Measurements from ENCODE around the gene CACNG7.
A peak's percentile ranks its signal among the peaks of the same experiment; 100 is the strongest.
"Not testable (repeated sequence)": the region's sequence is repeated elsewhere in the genome, so short reads cannot be mapped to it uniquely, and the experiment has no call there.

Gene CACNG7

DNA sequence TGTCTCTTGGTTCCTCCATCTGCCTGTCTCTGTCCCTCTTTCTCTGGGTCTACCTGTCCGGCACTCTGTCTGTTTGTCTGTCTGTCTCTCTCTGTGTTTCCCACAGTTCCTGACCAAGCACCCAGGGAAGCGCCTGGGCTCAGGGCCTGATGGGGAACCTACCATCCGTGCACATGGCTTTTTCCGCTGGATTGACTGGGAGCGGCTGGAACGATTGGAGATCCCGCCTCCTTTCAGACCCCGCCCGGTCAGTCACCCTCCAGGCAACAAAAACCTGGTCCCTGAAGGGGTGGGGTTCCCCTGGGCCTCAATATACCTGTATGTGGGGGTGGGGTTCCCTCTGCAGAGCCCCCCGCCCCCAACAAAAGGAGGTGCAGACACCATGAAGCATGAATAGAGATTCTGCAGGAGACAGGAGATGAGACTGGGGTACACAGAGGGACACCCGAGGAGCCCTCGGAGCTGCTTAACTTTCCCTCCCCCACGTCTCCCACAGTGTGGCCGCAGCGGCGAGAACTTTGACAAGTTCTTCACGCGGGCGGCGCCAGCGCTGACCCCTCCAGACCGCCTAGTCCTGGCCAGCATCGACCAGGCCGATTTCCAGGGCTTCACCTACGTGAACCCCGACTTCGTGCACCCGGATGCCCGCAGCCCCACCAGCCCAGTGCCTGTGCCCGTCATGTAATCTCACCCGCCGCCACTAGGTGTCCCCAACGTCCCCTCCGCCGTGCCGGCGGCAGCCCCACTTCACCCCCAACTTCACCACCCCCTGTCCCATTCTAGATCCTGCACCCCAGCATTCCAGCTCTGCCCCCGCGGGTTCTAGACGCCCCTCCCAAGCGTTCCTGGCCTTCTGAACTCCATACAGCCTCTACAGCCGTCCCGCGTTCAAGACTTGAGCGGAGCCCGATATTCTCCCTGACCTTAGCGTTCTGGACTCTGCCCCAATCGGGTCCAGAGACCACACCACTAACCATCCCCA lies 2.6 kb upstream of the CACNG7 start:
- peak; percentile 73 for DNase-seq

- no peak for DNase-seq
Measured at GRCh38 chr19:53907193-53907581, 1.9 kb upstream of the CACNG7 start.

DNA sequence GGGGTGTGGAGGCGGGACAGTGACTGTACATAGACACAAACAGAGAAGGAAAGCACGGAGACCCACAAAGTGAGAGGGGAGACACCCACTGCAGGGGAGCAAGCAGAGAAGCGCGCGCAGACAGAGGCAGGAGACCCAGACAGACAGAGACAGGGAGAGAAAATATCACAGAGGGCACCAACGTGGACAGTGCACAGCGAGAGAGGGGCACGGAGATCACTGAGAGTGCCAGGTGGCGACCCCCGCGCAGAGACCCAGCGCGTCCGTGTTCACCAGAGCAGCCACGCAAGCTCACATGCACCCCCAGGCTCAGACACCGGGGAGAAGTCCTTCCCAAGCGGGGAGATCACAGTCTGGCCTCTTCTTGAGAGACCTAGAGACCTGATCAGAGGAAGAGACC lies 1.4 kb upstream of the CACNG7 start:
- no peak for DNase-seq

DNA sequence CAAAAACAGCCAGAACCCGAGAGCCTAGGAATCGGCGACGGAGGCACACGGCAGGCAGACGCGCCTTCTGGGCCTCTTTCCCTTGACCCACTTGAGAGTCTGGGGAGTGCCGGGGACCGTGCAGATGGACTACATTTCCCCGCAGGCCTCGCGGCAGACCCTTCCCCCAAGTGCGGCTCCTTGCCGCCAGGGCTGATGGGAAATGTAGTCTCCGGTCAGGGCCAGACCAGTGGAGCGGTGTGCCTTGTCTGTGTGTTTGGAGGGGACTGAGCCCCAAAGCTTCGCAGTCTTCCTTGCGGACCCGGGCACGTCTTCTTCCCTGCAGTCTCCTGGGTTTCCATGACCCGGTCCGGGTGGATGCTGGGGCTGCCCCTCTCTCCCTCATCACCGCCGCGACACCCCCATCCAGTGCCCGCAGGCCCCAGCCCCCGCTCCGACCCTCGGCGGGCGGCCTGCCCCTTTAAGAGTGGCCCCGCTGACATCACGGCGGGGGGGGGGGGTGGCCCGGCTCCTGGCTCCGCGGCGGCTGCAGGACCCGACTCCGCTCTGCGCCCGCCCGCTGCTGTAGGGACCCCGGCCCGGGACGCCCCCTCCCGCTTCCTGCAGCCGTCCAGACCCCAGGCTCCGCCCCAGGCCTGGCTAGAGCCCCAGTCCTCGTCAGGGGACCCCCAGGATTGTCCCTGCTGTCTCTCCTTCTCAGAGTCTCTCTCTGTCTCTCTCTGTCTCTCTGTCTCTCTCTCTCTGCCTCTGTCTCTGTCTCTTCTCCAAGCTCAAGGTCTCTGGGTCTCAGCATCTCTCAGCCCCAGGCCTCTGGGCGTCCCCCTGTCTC lies 758 bp upstream of the CACNG7 start:
- DNase-seq, result peak; percentile 96

DNA sequence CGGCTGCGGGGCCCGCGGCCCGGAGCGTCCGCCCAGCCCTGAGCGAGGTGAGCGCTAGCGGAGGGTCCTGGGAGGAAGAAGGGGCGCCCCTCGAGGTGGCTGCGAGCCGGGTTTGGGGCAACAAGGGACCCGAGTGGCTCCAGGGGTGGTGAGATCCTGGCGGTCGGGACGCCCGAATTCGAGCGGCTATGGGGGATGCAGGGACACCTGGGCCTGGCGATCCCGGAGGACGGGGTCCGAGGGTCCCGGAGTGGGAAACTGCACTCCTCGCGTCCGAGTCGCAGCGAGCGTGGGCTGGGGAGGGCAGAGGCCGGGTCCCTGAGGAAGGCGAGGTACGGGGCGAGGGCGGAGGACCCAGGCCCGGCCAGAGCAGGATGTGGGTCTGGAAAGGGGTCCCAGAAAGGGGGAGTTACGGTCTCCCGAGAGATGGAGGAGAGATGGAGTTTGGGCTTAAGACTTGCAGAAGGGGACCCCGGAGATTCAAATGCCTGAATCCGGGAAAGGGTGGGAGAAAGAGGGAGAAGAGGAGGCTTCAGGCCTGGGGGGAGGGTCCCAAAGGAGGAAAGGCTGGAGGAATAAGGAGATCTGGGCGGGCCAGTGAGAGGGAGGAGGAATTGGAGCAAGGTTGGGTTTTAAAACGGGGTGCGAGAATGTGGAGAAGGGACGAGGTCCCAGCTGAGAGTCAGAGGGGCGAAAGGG lies 542 bp downstream of the CACNG7 start:
- DNase-seq, result no peak

DNA sequence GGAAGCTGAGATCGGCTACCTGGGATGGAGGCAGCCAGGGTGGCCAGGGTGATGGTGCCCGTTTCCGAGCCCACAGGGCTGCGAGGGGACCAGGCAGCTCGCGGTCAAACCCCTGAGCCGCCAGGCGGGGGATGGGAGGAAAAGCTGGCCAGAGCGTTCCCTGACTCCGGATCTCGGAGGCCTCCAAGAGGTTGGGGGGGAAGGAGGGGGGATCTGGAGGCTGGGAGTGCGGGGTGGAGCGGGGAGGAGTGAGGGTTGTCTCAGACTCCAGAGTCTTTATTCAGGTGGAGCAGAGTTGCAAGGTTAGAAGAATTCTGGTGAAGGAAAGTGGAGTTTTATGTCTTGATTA lies 1.1 kb downstream of the CACNG7 start:
- DNase-seq, result no peak

DNA sequence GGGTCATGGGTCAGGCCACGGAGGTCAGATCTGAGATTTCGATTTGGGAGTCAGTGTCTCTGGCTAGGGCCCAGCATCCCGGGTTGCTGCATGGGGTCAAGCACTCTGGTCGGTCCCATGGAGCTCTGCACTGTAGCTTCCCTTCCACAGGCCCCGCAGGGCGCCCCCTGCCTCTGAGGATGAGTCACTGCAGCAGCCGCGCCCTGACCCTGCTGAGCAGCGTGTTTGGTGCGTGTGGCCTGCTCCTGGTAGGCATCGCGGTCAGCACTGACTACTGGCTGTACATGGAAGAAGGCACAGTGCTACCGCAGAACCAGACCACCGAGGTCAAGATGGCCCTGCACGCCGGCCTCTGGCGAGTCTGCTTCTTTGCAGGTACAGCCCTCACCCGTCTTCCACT lies 3.6 kb downstream of the CACNG7 start:
- no peak for DNase-seq

- DNase-seq, result no peak
Measured at GRCh38 chr19:53915000-53915399, 5.9 kb downstream of the CACNG7 start.

GRCh38 chr19:53916004-53916403 lies 6.9 kb downstream of the CACNG7 start:
- DNase-seq, result no peak

- DNase-seq, result no peak
Measured at GRCh38 chr19:53917356-53917755, 8.3 kb downstream of the CACNG7 start.

DNA sequence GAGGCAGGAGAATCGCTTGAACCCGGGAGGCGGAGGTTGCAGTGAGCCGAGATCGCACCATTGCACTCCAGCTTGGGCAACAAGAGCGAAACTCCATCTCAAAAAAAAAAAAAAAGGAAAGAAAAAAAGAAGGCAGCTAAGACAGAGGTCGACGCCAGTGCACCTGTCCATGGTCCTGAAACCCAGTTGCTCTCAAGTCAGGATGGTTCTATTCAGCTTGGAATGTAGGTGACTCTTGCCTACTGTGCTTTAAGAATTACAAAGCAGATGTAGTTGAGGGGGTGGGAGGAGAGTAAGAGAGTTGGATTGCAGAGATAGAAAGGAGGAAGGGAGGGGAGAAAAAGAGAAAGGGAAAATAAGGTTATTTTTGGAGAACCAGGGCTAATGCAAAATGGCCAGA lies 18.7 kb downstream of the CACNG7 start:
- no peak for DNase-seq

GRCh38 chr19:53936029-53936428 lies 27.0 kb downstream of the CACNG7 start:
- no peak for DNase-seq

DNA sequence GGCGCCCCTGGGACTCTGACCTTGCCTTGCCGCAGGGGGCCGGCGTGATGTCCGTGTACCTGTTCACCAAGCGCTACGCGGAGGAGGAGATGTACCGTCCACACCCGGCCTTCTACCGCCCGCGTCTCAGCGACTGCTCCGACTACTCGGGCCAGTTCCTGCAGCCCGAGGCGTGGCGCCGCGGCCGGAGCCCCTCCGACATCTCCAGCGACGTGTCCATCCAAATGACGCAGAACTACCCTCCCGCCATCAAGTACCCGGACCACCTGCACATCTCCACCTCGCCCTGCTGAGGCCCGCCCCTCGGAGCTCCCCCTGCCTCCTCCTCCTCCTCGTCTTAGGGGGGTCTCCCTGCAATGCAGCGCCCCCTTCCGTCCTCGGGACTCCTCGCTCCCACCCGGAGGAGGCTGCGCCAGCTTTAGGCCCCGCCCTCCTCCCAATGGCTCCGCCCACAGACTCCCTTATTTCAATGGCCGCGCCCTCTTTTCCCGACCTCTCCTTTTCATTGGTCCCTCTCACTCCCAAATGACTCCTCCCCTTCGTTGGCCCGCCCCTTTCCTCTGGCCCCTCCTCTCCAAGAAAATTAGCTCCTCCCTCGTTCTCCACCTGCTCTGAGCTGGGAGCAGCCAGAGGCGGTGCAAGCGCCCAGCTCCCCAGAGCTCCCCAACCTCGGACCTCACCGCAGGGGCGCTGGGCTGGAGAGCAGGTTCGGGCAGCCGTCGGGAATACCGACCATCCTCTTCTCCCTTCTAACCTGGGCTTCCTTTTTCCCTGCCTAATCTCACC lies 33.1 kb downstream of the CACNG7 start:
- no peak for DNase-seq

DNA sequence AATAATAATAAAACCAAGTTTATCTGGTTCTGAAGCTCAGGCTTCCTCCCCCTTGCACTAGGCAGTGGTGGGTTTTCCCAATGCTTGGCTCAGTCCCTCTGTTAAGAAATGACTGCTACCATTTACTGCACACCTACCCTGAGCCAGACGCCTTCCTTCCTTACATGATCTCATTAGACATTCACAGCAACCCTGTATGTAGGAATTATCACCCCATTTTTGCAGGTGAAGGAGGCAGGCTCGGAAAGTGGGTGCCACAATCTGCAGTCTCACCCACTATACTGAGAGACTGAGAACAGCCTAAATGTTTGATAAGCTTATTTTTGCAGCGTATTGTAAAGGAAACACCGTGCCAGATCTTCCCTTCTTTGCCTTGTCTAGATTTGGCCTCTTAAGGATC lies 35.3 kb downstream of the CACNG7 start:
- DNase-seq, result no peak

- DNase-seq, result no peak
Measured at GRCh38 chr19:53944933-53945332, 35.9 kb downstream of the CACNG7 start.

DNA sequence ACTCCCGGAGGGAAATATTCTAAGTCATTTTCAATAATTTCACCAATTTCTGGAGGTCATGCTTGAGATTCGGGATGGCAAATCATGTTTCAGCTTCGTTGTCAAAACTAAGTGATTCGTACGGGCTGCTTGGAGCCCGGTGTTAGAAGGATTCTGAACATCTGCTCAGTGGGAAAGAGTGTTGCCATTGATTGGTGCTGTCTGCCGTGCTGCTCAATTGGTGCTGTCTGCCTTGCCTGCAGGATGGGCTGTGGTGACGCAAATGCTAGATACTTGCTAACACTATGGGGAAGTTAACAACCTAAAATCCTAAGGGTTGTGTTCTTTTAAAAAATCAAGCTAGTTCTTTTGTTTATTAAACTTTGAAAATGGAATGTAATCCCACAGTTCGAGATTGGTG lies 36.4 kb downstream of the CACNG7 start:
- no peak for DNase-seq

DNA sequence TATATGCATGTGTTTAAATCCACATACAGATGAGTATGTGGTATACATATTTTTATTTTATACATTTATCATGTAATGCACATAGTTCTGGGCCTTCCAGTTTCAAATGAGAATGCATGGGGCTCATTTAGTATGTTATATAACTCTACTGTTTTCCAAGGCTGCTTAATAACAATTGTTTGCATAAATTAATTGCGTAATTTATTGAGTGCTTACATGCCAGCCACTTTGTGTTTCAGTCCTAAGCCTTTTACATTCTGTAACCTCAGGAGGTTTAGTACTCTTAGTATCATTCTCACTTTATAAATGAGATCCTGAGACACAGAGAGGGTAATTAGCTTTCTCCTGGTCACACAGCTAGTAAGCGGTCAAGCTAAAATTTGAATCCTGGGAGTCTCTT lies 36.9 kb downstream of the CACNG7 start:
- DNase-seq, result no peak

DNA sequence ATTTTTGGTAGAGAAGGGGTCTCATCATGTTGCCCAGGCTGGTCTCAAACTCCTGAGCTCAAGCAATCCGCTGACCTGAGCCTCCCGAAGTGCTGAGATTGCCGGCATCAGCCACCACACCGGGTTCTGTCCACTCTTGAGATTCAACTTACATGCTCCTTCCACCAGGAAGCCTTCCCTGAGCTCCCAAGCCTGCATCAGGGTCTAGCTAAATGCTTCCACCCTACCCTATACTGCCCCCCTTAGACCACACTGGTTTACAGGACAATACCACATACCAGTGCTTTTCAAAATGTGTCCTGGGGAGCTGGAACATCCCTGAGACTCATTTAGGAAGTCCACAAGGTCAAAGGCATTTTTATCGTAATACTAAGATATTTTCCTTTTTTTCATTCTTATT lies 38.5 kb downstream of the CACNG7 start:
- no peak for DNase-seq

GRCh38 chr19:53948611-53949010 lies 39.5 kb downstream of the CACNG7 start:
- DNase-seq, result not testable (repeated sequence)

GRCh38 chr19:53951436-53951835 lies 42.4 kb downstream of the CACNG7 start:
- DNase-seq, result no peak

- DNase-seq, result no peak
Measured at GRCh38 chr19:53951947-53952346, 42.9 kb downstream of the CACNG7 start.

GRCh38 chr19:53953383-53953782 lies 44.3 kb downstream of the CACNG7 start:
- DNase-seq, result no peak
